GM21723 (cell line): Measurements from ENCODE around the gene UBE2J2.
"Not testable (repeated sequence)": the region's sequence is repeated elsewhere in the genome, so short reads cannot be mapped to it uniquely, and the experiment has no call there.

Source experiments
- ATAC-seq: cut with Tn5 transposase; IDR thresholded peaks from one replicate; pipeline ENCODE4 v1.9.1; 2021; ENCODE audit warnings: mild to moderate bottlenecking, moderate library complexity; ENCODE audit not compliant: unreplicated experiment

Gene UBE2J2

GRCh38 chr1:1273512-1274298 lies at the start of gene UBE2J2:
TSS of gene UBE2J2 (minus strand) at chr1:1273854. CDS start at chr1:1267992, 5,862 bp downstream.
- peak; percentile 74 for ATAC-seq

DNA sequence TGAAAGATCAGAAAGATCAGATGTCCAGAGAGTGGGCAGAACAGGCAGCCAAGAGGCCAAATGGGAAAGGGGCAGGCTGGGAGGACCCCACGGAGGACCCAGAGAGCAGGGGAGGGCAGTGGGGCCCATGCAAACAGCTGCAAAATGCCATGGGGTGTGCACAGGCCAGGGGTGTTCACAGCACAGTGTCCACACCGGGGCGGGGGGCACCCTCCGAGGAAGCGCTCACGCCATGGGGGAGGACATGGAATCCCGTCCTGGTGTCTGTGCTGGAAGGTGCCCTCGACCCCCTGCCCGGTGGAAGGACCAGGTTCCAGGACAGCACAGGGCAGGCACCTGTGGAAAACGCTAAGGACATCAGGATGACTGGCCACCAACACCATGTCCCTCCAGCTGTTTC lies 49.3 kb upstream of the UBE2J2 start:
- no peak for ATAC-seq

DNA sequence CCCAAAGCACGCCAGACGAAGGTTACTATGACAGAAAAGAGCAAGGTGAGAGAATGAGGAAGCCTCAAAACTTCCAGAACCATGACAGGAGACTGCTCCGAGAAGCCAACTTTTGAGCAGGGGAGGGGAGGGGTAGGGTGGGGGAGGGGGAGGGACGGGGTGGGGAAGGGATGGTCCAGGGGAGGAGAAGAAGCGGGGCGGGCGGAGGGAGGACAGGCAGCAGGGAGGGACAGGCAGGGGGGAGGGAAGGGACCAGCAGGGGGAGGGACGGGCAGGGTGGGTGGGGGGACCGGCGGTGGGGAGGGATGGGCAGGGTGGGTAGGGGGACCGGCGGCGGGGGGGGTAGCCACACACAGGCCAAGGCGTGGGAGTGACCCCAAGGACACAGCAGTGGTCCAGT lies 48.8 kb upstream of the UBE2J2 start:
- ATAC-seq, result no peak

DNA sequence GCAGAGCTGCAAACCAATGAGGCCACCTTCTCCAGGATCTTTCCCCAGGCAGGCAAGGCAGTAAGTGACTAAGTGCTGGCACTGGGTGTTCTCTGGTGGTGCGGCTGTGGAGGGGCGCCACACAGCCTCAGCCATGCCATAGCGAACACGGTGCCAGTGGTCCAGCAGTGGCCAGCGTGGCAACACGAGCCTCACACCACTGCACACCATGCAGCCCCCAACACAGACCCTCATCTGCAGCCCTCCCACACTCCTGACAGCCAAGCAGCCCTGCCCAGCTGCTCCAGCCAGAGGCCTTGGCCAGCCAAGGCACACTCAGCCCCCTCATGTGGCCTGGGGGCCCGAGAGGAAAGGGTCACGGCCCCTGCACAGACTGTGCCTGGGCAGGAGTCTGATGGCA lies 47.8 kb upstream of the UBE2J2 start:
- ATAC-seq, result no peak

DNA sequence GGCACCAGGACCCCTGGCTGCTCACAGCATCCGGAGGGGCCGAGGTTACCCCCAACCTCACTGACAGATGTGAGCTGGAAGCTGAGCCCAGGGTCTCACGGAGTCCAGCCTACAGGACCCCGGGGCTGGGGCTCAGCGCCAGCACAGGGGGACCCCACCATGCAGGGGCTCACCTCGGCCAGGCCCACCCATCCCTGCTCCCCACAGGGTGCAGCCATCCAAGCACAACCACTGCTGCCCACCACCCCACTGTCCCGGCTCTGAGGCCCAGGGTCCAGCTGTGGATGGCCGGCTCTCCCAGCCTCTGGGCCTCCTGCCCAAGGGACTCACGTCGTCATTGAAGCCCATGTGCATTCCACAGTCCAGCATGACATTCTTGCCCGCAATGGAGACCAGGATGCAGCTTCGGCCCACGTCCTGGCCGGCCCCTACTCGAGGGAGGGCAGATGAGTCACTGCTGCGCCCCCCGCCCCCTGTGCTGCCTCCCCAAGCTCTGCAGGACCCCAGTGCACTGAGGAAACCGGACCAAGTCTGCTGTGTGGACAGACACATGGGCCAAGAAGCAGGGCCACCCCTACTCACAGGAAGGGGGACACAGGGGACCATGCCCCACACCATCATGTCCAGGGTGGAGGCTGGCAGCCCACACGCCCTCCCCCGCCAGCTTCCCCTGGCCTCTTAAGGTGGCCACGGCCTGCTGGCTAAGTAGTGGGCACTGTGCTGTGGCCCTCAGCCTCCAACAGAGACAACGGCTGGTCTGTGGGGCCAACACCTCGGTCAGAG lies 47.2 kb upstream of the UBE2J2 start:
- ATAC-seq, result no peak

DNA sequence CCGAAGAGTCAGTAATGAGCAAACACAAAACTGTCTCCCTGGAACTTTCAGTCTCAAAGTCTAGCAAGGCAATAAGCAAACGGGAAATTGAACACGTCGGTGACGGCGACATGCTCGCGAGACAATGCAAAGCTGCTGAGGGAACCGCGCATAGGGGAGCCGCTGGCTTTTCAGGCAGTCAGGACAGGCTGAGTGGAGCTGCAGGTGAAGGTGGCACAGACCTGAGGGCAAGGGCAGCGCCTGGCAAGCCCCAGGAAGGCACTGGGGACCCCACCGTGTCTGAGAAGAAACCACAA lies 45.9 kb upstream of the UBE2J2 start:
- no peak for ATAC-seq

DNA sequence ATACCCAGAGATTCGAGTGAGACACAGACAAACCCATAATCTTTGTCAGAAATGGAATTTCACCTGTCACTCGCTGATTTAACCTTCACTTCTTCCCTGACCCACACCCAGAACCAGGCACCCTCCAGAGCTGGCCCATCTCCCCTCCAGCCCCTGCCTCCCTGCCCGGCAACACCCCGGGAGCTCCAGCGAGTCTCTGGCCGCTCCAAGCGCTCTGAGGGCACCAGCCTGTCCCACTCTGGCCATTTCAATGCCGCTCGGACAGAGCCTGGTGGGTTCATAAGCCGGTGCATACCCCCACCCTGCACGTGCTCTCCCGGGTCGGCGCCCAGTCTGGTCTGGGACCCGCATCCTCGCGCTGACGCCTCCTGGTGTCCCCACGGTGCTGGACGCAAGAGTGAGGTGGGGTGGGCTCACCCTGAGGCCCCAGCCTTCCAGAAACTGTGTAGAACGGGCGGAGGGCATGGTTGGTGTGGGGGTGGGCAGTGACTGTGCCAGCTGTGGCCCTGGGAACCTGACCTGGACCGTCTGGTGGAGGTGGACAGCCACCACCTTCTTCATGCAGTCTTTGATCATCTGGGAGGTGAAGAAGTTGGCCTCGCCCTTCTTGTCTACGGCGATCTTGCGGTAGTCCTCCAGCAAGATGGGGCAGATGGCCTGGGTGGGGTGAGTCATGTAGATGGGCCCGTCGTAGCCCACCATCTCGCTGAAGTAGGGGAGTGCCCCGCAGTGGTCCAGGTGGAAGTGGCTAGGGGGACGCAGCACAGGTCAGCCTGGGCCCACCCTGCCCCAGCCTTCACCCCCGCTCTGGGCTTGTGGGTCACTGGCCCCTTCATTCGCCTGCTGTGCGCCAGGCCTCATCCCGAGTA lies 45.4 kb upstream of the UBE2J2 start:
- no peak for ATAC-seq

DNA sequence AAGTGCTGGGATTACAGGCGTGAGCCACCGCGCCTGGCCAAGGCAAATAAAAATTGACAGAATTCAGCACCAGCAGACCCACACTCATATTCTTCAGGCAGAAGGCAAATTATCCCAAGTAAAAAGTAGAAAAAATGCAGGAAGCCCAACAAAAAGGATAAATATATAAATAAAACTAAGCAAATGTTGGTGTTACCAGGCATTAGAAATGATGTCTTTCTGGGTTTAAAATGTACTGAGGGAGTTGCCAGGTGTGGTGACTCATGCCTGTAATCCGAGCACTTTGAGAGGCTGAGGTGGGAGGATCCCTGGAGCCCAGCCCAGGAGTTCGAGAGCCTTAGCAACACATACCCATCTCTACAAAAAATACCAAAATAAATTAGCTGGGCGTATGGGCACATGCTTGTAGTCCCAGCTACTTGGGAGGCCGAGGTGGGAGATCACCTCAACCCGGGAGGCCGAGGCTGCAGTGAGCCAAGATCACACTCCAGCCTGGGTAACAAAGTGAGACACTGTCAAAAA lies 44.5 kb upstream of the UBE2J2 start:
- no peak for ATAC-seq

DNA sequence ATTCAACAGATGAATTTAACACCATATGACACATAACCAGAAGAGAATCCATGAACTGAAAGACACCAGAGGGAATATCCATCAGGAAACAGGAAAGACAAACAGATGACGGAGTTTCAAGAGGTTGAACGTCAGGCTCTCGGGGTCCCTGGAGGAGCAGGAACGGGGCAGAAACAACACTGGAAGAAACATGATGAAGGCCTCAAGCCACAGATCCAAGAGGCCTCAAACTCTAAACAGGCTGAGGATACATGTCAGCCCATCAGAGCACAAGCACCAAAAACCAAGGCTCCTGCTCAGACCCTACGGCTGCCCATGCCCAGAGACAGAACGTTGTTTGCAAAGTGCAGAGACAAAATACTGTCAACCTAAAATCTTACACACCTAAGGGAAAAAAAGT lies 43.8 kb upstream of the UBE2J2 start:
- ATAC-seq, result no peak

GRCh38 chr1:1316199-1316598 lies 42.5 kb upstream of the UBE2J2 start:
- not testable (repeated sequence) for ATAC-seq

DNA sequence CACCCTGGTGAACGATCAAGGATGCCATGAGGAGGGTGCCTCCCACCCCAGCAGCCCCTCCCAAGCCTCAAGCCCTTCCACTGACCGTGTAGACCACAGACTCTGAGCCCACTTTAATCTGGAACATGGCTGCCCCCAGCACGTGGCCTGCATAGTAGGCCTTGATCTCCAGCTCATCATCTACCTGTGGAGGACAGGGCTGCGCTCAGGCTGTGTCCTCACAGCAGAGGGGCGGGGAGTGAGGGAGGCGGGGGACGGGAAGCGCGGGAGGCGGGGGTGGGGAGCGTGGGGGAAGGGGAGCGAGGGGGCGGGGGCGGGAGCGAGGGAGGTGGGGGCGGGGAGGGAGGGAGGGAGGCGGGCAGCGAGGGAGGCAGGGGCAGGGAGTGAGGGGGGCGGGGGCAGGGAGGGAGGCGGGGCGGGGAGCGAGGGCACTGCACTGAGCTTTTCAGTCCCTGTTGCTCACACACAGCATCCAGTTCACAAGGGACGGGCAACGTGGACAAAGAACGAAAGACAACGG lies 41.8 kb upstream of the UBE2J2 start:
- no peak for ATAC-seq

DNA sequence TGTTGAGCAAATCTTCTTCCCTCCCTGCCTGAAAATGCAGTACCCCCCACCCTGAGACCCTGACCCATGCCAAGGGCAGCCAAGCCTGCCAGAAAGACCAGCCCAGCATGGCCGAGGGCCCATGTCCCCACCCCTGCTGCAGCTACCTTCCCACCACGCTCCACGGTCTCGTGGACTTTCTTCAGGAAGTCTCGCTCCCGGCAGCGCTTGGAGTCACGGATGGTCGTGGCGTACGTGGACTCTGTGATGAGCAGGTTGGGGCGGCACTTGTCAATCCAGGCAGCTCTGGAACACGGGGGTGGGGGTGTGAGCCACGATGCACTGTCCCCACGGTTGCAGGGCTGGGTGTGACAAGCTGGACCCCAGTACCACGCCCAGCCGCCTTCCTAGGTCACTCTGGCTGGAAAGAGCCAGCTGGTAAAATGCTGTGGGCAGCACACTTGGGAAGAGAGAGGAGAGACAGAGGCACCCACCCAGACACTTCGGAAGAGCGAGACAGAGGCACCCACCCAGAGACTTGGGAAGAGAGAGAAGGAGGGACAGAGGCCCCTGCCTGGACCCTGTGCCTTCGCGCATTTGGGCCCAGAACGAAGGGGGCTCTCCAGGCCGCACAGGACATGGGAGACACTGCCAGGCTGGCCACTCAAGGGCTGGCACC lies 41.2 kb upstream of the UBE2J2 start:
- no peak for ATAC-seq

- no peak for ATAC-seq
Observed at GRCh38 chr1:1314237-1314586, 40.6 kb upstream of the UBE2J2 start.

- ATAC-seq, result no peak
Observed at GRCh38 chr1:1313500-1314236, 40.0 kb upstream of the UBE2J2 start.

GRCh38 chr1:1312450-1313314 lies 39.0 kb upstream of the UBE2J2 start:
- ATAC-seq, result no peak

DNA sequence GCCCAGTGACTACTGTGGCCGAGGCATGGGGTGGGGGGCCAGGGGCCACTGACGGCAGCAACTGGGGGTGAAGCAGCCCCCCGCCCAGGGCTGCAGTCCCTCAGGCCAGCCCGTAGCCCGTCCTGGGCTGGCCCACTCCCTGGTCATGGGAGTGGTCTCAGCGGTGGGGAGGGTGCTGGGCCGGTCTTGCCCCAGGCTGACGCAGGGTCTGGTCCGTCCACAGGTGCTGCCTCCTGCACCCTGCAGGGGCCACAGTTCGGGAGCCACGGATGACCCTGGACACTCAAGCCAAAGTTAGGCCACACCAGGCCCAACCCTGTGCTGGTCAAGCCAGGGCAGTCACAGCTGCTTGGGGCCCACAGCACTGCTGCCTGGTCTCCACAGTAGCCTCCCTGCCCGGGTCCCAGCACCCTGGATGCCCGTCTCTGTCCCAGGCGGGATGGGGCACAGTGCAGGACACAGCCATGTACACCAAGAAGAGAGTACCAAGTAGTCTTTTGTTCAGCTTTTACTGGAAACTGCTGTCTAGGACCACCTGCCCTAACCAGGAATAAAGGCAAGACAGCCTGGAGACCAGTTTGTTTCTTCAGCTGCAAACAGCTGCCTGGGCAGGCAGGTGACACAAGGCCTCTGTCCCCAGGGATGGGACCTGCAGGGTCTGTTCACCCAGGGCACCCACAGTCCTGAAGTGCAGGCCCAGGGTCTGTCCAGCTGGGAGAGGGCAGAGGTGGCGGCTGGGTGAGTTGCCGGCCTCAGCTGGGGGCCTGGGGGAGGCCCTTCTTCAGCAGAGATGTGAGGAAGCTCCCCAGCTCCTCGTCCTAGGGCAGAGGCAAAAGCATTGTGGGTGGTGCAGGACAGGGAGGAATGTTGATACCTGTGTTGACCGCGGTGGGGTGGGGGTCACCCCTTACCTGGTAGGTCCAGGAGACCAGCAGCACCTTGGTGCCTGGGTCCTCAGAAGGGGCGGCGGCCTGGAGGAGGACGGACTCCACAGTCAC lies 37.8 kb upstream of the UBE2J2 start:
- no peak for ATAC-seq

GRCh38 chr1:1310476-1311053 lies 36.9 kb upstream of the UBE2J2 start:
- ATAC-seq, result no peak

- ATAC-seq, result no peak
Observed at GRCh38 chr1:1310109-1310385, 36.4 kb upstream of the UBE2J2 start.
